Activated T-cell treated with anti-CD3 and anti-CD28 coated beads for 1 hour (primary cell): Measurements from ENCODE around the gene LGALS9.
"Not testable (repeated sequence)": the region's sequence is repeated elsewhere in the genome, so short reads cannot be mapped to it uniquely, and the experiment has no call there.

Source experiments
- DNase-seq: peaks from one replicate; pipeline ENCODE4 v3.0.0-alpha.2; 2020; ENCODE audit warnings: low read depth

LGALS9 gene

GRCh38 chr17:27686322-27686721 is 55.3 kb downstream of the LGALS9 start:
- DNase-seq = not testable (repeated sequence)

GRCh38 chr17:27690882-27691281 is 59.9 kb downstream of the LGALS9 start:
- no peak for DNase-seq

GRCh38 chr17:27695254-27695814 is 64.3 kb downstream of the LGALS9 start:
- DNase-seq = not testable (repeated sequence)
